HepG2 (cell line): ENCODE data around the gene ASIC3. TPM values are rescaled to one million over a fixed set of nuclear protein-coding genes. Genes with fewer than 3 reads are reported as not detected.

Experiments used
- ATAC-seq: fragments of 200-7000 bp; cut with Tn5 transposase; 3 replicates; pipeline ENCODE4 v1.9.1; 2020; ENCODE audit warnings: mild to moderate bottlenecking, moderate library complexity
- BruUV-seq: library from RNA; stranded (reverse); fragments of 400-500 nt; replicated peaks from 2 replicates; lab custom pipeline; 2021; lab: Mats Ljungman, UMichigan
- CTCF ChIA-PET: fragments of 300-600 bp; formaldehyde crosslinking; extraction: SDS; loops from one replicate; lab custom pipeline; 2021; ENCODE audit warnings: low total read pairs, inconsistent platforms, low intra/inter-chr PET ratio; lab: Yijun Ruan, JAX
- POLR2A ChIA-PET: fragments of 350-600 bp; sonication (Branson Sonifier 250); formaldehyde crosslinking; loops from one replicate; lab custom pipeline; 2020; ENCODE audit warnings: antibody characterized with exemption, inconsistent platforms; lab: Yijun Ruan, JAX
- DNase-seq: peaks from one replicate; pipeline ENCODE4 v3.0.0-alpha.2; 2015; ENCODE audit warnings: low spot score
- FAIRE-seq: peaks from 3 replicates; lab custom pipeline; 2011; peaks lifted over from hg19 to GRCh38; lab: Jason Lieb, UNC
- H2AFZ ChIP-seq: one replicate; pipeline ENCODE4 v1.6.1; 2011; ENCODE audit warnings: low read length, inconsistent platforms
- H3K27ac ChIP-seq: fragments of 300-600 bp; 3 replicates; pipeline ENCODE4 v1.8.0; 2011; ENCODE audit warnings: mixed run types, mild to moderate bottlenecking, mixed read lengths, low read length, inconsistent platforms; ENCODE audit not compliant: insufficient read depth; ENCODE audit errors: extremely low read length
- H3K27me3 ChIP-seq, 2 experiments: fragments of 200-600 bp in 1 of 2; 2 replicates in 1 of 2; 3 replicates in 1 of 2; pipeline versions ENCODE4 v1.6.0 to v1.8.0; 2011; ENCODE audit warnings: low read length in 2 of 2, mild to moderate bottlenecking in 2 of 2, moderate library complexity in 2 of 2, inconsistent platforms in 1 of 2; ENCODE audit not compliant: insufficient read depth in 2 of 2, control insufficient read depth in 1 of 2
- H3K36me3 ChIP-seq, 2 experiments: fragments of 200-600 bp in 1 of 2; replicated peaks in 1 of 2; 2 replicates in 1 of 2; 3 replicates in 1 of 2; pipeline versions ENCODE4 v1.5.1 to v1.8.0; 2011; ENCODE audit warnings: low read length in 2 of 2, inconsistent platforms in 1 of 2; ENCODE audit not compliant: insufficient read depth in 2 of 2, control insufficient read depth in 1 of 2
- H3K4me1 ChIP-seq: 2 replicates; pipeline ENCODE4 v1.5.1; 2012; ENCODE audit warnings: low read length, inconsistent platforms; ENCODE audit not compliant: insufficient read depth
- H3K4me2 ChIP-seq: 2 replicates; pipeline ENCODE4 v1.6.0; 2011; ENCODE audit warnings: low read depth, low read length, inconsistent platforms
- H3K4me3 ChIP-seq, 3 experiments: fragments of 200-600 bp in 1 of 3; sonication (generic), shearing (Covaris generic) in 1 of 3; replicated peaks in 1 of 3; 2 replicates each; pipeline ENCODE4 v1.5.1; 2011 to 2016; ENCODE audit warnings: low read length in 3 of 3, inconsistent platforms in 2 of 3, low read depth in 2 of 3, mild to moderate bottlenecking in 2 of 3, control low read depth in 1 of 3, mixed read lengths in 1 of 3; ENCODE audit not compliant: insufficient read depth in 1 of 3
- H3K79me2 ChIP-seq: one replicate; pipeline ENCODE4 v1.6.1; 2011; ENCODE audit warnings: low read length, inconsistent platforms; ENCODE audit not compliant: insufficient read depth
- H3K9ac ChIP-seq: 2 replicates; pipeline ENCODE4 v1.6.0; 2011; ENCODE audit warnings: mild to moderate bottlenecking, low read depth, low read length, inconsistent platforms; ENCODE audit not compliant: insufficient read depth
- H3K9me3 ChIP-seq: 2 replicates; pipeline ENCODE4 v1.5.1; 2012; ENCODE audit warnings: mild to moderate bottlenecking, low read length
- H4K20me1 ChIP-seq: 2 replicates; pipeline ENCODE4 v1.6.0; 2011; ENCODE audit warnings: inconsistent platforms, mild to moderate bottlenecking, low read length, moderate library complexity; ENCODE audit not compliant: insufficient read depth
- JARID2 ChIP-seq: sonication (generic); formaldehyde crosslinking; IDR thresholded peaks from 2 replicates; pipeline ENCODE4 v1.8.1; 2023; ENCODE audit warnings: missing genetic modification reagents, inconsistent platforms; ENCODE audit not compliant: insufficient replicate concordance
- KLF6 ChIP-seq: IDR thresholded peaks from 2 replicates; pipeline ENCODE4 v1.8.0; 2016; ENCODE audit warnings: missing biosample characterization, missing genetic modification reagents
- RAD21 ChIP-seq: fragments of 450-650 bp; formaldehyde crosslinking; IDR thresholded peaks from 2 replicates; pipeline ENCODE4 v1.5.0; 2020; ENCODE audit warnings: mild to moderate bottlenecking
- SOX13 ChIP-seq, 3 experiments: fragments of 450-650 bp in 1 of 3; sonication (generic) in 1 of 3; formaldehyde crosslinking in 1 of 3; IDR thresholded peaks in 2 of 3; conservative IDR thresholded peaks in 1 of 3; 2 replicates each; pipeline versions ENCODE4 v1.5.0 to v1.6.1; 2016 to 2020; ENCODE audit warnings: antibody characterized with exemption in 1 of 3, mild to moderate bottlenecking in 1 of 3, missing compliant biosample characterization in 1 of 3, missing genetic modification reagents in 1 of 3, moderate library complexity in 1 of 3
- ZFP37 ChIP-seq: sonication (generic); formaldehyde crosslinking; IDR thresholded peaks from 2 replicates; pipeline ENCODE4 v1.4.0; 2020; ENCODE audit warnings: missing genetic modification reagents, borderline replicate concordance
- ZFP82 ChIP-seq: sonication (generic); formaldehyde crosslinking; IDR thresholded peaks from 2 replicates; pipeline ENCODE4 v1.5.1; 2020; ENCODE audit warnings: mild to moderate bottlenecking, missing genetic modification reagents, borderline replicate concordance
- ZFY ChIP-seq: sonication (generic); formaldehyde crosslinking; IDR thresholded peaks from 2 replicates; pipeline ENCODE4 v1.4.0; 2020; ENCODE audit warnings: missing genetic modification reagents
- ZNF264 ChIP-seq: sonication (generic); formaldehyde crosslinking; IDR thresholded peaks from 2 replicates; pipeline ENCODE4 v1.4.0; 2020; ENCODE audit warnings: missing genetic modification reagents
- ZNF619 ChIP-seq: sonication (generic); formaldehyde crosslinking; IDR thresholded peaks from 2 replicates; pipeline ENCODE4 v1.4.0; 2020; ENCODE audit warnings: mild to moderate bottlenecking, missing genetic modification reagents
- ZNF75D ChIP-seq: sonication (generic); formaldehyde crosslinking; IDR thresholded peaks from 2 replicates; pipeline ENCODE4 v1.8.1; 2023; ENCODE audit warnings: missing genetic modification reagents, mild to moderate bottlenecking, borderline replicate concordance
- WGBS: methylation state at CpG from one replicate; pipeline ENCODE4 v1.1.6; 2017; ENCODE audit warnings: low lambda C conversion rate; 5-methylcytosine and 5-hydroxymethylcytosine counted together
- in situ Hi-C: cut with HindIII; loops from 2 replicates; pipeline ENCODE4 v1.10.0; 2017; ENCODE audit warnings: low pct_unique_long_range_greater_than_20kb; ENCODE audit not compliant: extremely low pct_ligation_motif_present
- intact Hi-C: fragments of 100-400 bp; cut with micrococcal nuclease; formaldehyde crosslinking; loops from one replicate; pipeline ENCODE4 v1.10.0; 2022; ENCODE audit not compliant: unreplicated experiment
- polyA plus RNA-seq, 8 experiments: library from polyadenylated mRNA; depleted of rRNA in 3 of 8; stranded (reverse) in 7 of 8; unstranded in 1 of 8; fragments of >200 nt; fragmentation: Illumina TruSeq in 4 of 8; extraction: Trizol in 4 of 8; gene quantifications; 2 replicates each; pipeline versions ENCODE4 v1.2.1 to v1.2.3, GENCODE V29; 2011 to 2016; ENCODE audit warnings: low read depth in 4 of 8, missing spikeins in 1 of 8, mixed read lengths in 1 of 8; ENCODE audit not compliant: insufficient read depth in 1 of 8
- total RNA-seq, 5 experiments: library from RNA; depleted of rRNA; stranded (reverse); fragments of >200 nt; fragmentation: Illumina TruSeq; extraction: Trizol; gene quantifications; 2 replicates each; pipeline ENCODE4 v1.2.3, GENCODE V29; 2016; ENCODE audit warnings: low read depth in 1 of 5
- TF ChIP-seq, protein P1 (sequence below): sonication (generic); formaldehyde crosslinking; IDR thresholded peaks from 2 replicates; pipeline ENCODE4 v1.4.0; 2020; ENCODE audit warnings: missing genetic modification reagents, mild to moderate bottlenecking, borderline replicate concordance
- TF ChIP-seq, protein P2 (sequence below): sonication (generic); formaldehyde crosslinking; IDR thresholded peaks from 2 replicates; pipeline ENCODE4 v1.4.0; 2020; ENCODE audit warnings: mild to moderate bottlenecking, low read depth, missing genetic modification reagents
- TF ChIP-seq, protein P3 (sequence below): sonication (generic); formaldehyde crosslinking; IDR thresholded peaks from 2 replicates; pipeline ENCODE4 v1.8.0; 2022; ENCODE audit warnings: mild to moderate bottlenecking, missing genetic modification reagents; ENCODE audit not compliant: insufficient replicate concordance
- TF ChIP-seq, protein P4 (sequence below): sonication (generic); formaldehyde crosslinking; IDR thresholded peaks from 2 replicates; pipeline ENCODE4 v1.4.0; 2020; ENCODE audit warnings: missing genetic modification reagents

ASIC3 gene
- total and polyA plus RNA-seq, 2 of the 13 experiments (the other 11 are each of a cell fraction or from before 2014, with no cell fraction given) = 0.51 TPM; not detected in 1

DNA sequence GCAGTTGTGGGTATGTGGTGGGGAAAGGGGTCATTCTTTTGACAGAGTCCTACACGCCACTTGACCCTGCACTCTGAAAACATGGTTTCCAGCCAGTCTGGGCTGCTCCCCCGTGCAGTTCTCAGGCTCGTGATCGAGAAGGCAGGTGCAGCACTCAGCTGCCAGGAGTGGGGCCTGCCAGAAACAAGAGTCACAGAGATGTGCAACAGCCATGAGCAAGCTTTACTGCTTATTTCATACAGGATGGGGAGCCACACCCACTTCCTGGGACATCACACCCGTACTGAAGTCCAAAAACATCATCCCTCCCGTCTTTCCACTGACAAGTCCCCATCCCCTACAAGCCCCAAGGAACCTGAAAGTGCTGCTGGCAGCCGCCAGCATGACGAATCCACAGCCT is 33.4 kb upstream of the ASIC3 start (continued):
- TF ChIP-seq KLF6 = no peak
- no peak for TF ChIP-seq RAD21
- no peak for TF ChIP-seq ZFP82 (CRISPR knock-in tag)
- TF ChIP-seq ZFP37 (CRISPR knock-in tag) = no peak
- TF ChIP-seq ZNF264 (CRISPR knock-in tag) = no peak
- TF ChIP-seq ZFY (CRISPR knock-in tag) = no peak
- TF ChIP-seq ZNF619 (CRISPR knock-in tag) = no peak
- TF ChIP-seq ZNF75D = no peak
- TF ChIP-seq, protein P1, sequence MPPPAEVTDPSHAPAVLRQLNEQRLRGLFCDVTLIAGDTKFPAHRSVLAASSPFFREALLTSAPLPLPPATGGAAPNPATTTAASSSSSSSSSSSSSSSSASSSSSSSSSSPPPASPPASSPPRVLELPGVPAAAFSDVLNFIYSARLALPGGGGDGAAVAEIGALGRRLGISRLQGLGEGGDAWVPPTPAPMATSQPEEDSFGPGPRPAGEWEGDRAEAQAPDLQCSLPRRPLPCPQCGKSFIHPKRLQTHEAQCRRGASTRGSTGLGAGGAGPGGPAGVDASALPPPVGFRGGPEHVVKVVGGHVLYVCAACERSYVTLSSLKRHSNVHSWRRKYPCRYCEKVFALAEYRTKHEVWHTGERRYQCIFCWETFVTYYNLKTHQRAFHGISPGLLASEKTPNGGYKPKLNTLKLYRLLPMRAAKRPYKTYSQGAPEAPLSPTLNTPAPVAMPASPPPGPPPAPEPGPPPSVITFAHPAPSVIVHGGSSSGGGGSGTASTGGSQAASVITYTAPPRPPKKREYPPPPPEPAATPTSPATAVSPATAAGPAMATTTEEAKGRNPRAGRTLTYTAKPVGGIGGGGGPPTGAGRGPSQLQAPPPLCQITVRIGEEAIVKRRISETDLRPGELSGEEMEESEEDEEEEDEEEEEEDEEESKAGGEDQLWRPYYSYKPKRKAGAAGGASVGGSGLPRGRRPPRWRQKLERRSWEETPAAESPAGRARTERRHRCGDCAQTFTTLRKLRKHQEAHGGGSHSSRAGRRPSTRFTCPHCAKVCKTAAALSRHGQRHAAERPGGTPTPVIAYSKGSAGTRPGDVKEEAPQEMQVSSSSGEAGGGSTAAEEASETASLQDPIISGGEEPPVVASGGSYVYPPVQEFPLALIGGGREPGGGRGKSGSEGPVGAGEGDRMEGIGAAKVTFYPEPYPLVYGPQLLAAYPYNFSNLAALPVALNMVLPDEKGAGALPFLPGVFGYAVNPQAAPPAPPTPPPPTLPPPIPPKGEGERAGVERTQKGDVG (CRISPR knock-in tag) = no peak
- TF ChIP-seq JARID2 (CRISPR knock-in tag) = no peak

DNA sequence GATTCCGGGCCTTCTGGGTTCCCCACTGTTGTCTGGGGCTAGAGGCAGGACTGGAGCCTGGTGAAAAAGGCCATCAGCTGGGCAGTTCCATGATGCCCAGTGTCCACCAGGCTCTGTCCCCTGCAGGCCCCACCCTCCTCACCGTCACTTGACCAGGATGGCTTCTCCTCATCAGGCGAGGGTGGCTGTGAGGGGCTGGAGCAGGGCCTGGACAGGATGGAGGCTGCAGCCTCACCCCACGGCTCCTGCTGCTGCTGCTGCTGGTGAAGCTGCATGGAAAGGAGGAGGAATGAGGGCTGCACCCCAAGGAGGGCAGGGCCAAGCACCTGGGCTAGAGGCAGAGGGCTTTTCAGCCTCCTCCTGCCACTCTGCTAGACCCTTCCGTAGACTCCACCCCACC is 32.4 kb upstream of the ASIC3 start:
- ChIA-PET CTCF (no interaction called here), POLR2A (no interaction called here)
- WGBS = 90% methylated on average over 1 of the region's 5 CpGs
- H3K4me3 ChIP-seq = no peak overlapping the region
- H3K4me2 ChIP-seq = no peak overlapping the region
- H3K9me3 ChIP-seq = no peaks in the 10 kb centered on the region
- intact Hi-C loops = no loop called here
- H2AFZ ChIP-seq = no peak overlapping the region
- no peaks in the 10 kb centered on the region for H3K79me2 ChIP-seq
- peaks cover 56% of the 10 kb centered on the region for H3K4me1 ChIP-seq
- in situ Hi-C loops = no loop called here
- DNase-seq = no peak
- FAIRE-seq = no peak
- no peaks in the 10 kb centered on the region; a peak in 1 of 5 replicates for H3K36me3 ChIP-seq
- peaks cover 9 to 28% of the 10 kb centered on the region in 2 experiments for H3K27me3 ChIP-seq
- no peak for ATAC-seq
- no peaks in the 10 kb centered on the region for H4K20me1 ChIP-seq
- H3K27ac ChIP-seq = no peak overlapping the region
- no peak overlapping the region for H3K9ac ChIP-seq
- no TSS peak for BruUV-seq
- TF ChIP-seq, protein P2, sequence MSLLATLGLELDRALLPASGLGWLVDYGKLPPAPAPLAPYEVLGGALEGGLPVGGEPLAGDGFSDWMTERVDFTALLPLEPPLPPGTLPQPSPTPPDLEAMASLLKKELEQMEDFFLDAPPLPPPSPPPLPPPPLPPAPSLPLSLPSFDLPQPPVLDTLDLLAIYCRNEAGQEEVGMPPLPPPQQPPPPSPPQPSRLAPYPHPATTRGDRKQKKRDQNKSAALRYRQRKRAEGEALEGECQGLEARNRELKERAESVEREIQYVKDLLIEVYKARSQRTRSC (CRISPR knock-in tag) = no peak
- TF ChIP-seq, protein P3, sequence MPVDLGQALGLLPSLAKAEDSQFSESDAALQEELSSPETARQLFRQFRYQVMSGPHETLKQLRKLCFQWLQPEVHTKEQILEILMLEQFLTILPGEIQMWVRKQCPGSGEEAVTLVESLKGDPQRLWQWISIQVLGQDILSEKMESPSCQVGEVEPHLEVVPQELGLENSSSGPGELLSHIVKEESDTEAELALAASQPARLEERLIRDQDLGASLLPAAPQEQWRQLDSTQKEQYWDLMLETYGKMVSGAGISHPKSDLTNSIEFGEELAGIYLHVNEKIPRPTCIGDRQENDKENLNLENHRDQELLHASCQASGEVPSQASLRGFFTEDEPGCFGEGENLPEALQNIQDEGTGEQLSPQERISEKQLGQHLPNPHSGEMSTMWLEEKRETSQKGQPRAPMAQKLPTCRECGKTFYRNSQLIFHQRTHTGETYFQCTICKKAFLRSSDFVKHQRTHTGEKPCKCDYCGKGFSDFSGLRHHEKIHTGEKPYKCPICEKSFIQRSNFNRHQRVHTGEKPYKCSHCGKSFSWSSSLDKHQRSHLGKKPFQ = no peak
- no peak for TF ChIP-seq SOX13 (IDR thresholded peaks at IDR 0.05)
- no peak for TF ChIP-seq SOX13 (CRISPR knock-in tag; conservative IDR thresholded peaks at IDR 0.05 in 1 of 2, IDR thresholded peaks at IDR 0.05 in 1 of 2)
- TF ChIP-seq, protein P4, sequence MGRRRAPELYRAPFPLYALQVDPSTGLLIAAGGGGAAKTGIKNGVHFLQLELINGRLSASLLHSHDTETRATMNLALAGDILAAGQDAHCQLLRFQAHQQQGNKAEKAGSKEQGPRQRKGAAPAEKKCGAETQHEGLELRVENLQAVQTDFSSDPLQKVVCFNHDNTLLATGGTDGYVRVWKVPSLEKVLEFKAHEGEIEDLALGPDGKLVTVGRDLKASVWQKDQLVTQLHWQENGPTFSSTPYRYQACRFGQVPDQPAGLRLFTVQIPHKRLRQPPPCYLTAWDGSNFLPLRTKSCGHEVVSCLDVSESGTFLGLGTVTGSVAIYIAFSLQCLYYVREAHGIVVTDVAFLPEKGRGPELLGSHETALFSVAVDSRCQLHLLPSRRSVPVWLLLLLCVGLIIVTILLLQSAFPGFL = no peak
